ENCODE measurements around the gene CALN1. TPM values are rescaled to one million over a fixed set of nuclear protein-coding genes. Genes with fewer than 3 reads are reported as not detected.

CALN1 gene
- total RNA-seq, 1 donor from 2014 or later, result not detected

DNA sequence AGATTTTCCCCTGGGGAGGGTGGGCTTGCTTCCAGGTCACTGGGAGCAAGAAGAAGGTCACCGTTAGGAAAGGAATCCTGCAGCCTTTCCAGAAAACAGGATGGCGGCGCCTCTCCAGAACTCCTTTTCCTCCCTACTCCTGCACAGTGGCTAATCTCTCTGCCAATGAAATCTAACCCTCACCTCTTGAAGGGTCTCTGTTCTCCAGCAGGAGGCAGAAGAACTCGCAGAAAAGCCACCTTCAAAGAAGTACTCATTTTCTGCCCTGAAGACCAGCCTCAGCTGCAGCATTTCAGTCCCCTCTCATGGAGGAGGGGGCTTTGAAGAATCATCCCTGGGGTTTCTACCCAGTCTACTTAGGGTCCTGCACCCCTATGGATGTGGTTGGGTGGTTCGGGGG is 626.9 kb downstream of the CALN1 start:
- Histone ChIP-seq H3K4me3 (ENCODE audit: low read depth, low read length) (no peak overlapping the region), H3K36me3 (ENCODE audit: control insufficient read depth, insufficient read depth, low read length) (no peaks in the 10 kb centered on the region), H3K27me3 (ENCODE audit: control insufficient read depth, insufficient read depth, low read length) (no peaks in the 10 kb centered on the region)
- no peak for FAIRE-seq
- TF ChIP-seq, protein P1, sequence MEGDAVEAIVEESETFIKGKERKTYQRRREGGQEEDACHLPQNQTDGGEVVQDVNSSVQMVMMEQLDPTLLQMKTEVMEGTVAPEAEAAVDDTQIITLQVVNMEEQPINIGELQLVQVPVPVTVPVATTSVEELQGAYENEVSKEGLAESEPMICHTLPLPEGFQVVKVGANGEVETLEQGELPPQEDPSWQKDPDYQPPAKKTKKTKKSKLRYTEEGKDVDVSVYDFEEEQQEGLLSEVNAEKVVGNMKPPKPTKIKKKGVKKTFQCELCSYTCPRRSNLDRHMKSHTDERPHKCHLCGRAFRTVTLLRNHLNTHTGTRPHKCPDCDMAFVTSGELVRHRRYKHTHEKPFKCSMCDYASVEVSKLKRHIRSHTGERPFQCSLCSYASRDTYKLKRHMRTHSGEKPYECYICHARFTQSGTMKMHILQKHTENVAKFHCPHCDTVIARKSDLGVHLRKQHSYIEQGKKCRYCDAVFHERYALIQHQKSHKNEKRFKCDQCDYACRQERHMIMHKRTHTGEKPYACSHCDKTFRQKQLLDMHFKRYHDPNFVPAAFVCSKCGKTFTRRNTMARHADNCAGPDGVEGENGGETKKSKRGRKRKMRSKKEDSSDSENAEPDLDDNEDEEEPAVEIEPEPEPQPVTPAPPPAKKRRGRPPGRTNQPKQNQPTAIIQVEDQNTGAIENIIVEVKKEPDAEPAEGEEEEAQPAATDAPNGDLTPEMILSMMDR (IDR thresholded peaks at IDR 0.05; ENCODE audit: insufficient read depth, low read length, severe bottlenecking), result no peak
- no peak for DNase-seq (ENCODE audit: low read depth)

GRCh38 chr7:71784781-71785180 is 627.4 kb downstream of the CALN1 start:
- FAIRE-seq (no peak), DNase-seq (ENCODE audit: low read depth) (no peak)
- TF ChIP-seq, protein P1 (IDR thresholded peaks at IDR 0.05; ENCODE audit: insufficient read depth, low read length, severe bottlenecking), result no peak
- no peak overlapping the region for H3K4me3 ChIP-seq (ENCODE audit: low read depth, low read length)
- no peaks in the 10 kb centered on the region for H3K27me3 ChIP-seq (ENCODE audit: control insufficient read depth, insufficient read depth, low read length)
- no peaks in the 10 kb centered on the region for H3K36me3 ChIP-seq (ENCODE audit: control insufficient read depth, insufficient read depth, low read length)

DNA sequence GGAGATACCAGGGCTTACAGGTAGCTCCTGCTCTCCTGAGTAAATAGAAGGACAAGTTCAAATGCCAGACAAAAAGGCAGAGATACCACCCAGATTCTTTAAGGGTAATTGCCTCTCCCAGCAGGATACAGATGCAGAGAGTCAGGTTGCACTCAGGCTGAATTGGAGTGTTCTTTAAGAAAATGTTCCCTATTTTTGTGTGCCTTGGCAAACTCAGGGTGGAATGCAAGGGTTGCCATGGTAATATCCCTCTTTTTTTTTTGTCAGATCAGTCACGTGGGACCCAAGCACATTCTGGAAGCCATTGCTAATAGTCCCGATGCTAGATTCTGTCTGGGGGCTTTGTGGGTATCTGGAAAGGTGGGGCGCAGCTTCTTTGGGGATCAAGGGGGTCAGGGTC is 628.0 kb downstream of the CALN1 start:
- TF ChIP-seq, protein P1 (IDR thresholded peaks at IDR 0.05; ENCODE audit: insufficient read depth, low read length, severe bottlenecking), result no peak
- FAIRE-seq, result no peak

GRCh38 chr7:71783779-71784178 is 628.4 kb downstream of the CALN1 start:
- DNase-seq (ENCODE audit: low read depth) (no peak), FAIRE-seq (no peak)
- no peaks in the 10 kb centered on the region for H3K27me3 ChIP-seq (ENCODE audit: control insufficient read depth, insufficient read depth, low read length)
- no peaks in the 10 kb centered on the region for H3K36me3 ChIP-seq (ENCODE audit: control insufficient read depth, insufficient read depth, low read length)
- H3K4me3 ChIP-seq (ENCODE audit: low read depth, low read length), result no peak overlapping the region
- TF ChIP-seq, protein P1 (IDR thresholded peaks at IDR 0.05; ENCODE audit: insufficient read depth, low read length, severe bottlenecking), result no peak

More for the DNA sequence above, 628.0 kb downstream of the CALN1 start:
- H3K36me3 ChIP-seq (ENCODE audit: control insufficient read depth, insufficient read depth, low read length), result no peaks in the 10 kb centered on the region
- no peaks in the 10 kb centered on the region for H3K27me3 ChIP-seq (ENCODE audit: control insufficient read depth, insufficient read depth, low read length)
- no peak for DNase-seq (ENCODE audit: low read depth)
- H3K4me3 ChIP-seq (ENCODE audit: low read depth, low read length), result no peak overlapping the region

- DNase-seq (ENCODE audit: low read depth) (no peak), FAIRE-seq (no peak)
- H3K27me3 ChIP-seq (ENCODE audit: control insufficient read depth, insufficient read depth, low read length), result no peaks in the 10 kb centered on the region
- no peak overlapping the region for H3K4me3 ChIP-seq (ENCODE audit: low read depth, low read length)
- TF ChIP-seq, protein P1 (IDR thresholded peaks at IDR 0.05; ENCODE audit: insufficient read depth, low read length, severe bottlenecking), result no peak
- no peaks in the 10 kb centered on the region for H3K36me3 ChIP-seq (ENCODE audit: control insufficient read depth, insufficient read depth, low read length)
Observed at GRCh38 chr7:71782051-71782450, 630.1 kb downstream of the CALN1 start.

DNA sequence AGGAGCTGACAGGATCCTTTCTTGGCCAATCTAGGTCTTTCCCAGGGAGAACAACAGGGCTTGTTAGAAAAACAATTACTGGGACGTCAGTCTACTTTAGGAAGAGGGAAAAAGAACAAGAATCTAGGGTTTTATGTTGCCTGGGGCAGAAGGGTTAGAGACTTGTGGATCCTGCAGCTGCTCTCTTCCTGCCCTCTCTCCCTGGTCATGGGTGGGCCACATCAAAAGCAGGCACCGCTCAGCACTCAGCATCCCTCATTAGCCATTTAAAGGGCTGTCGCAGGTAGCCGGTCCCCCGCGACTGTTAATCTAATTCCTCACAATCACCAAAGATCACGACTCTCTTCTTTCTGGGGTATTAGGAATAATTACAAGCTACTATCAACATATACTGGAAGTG is 631.9 kb downstream of the CALN1 start:
- DNase-seq (ENCODE audit: low read depth) (no peak), FAIRE-seq (no peak)
- TF ChIP-seq, protein P1 (IDR thresholded peaks at IDR 0.05; ENCODE audit: insufficient read depth, low read length, severe bottlenecking), result no peak
- H3K27me3 ChIP-seq (ENCODE audit: control insufficient read depth, insufficient read depth, low read length), result no peaks in the 10 kb centered on the region
- no peak overlapping the region for H3K4me3 ChIP-seq (ENCODE audit: low read depth, low read length)
- no peaks in the 10 kb centered on the region for H3K36me3 ChIP-seq (ENCODE audit: control insufficient read depth, insufficient read depth, low read length)
